HTERT RPE-1 (cell line): Measurements from ENCODE around the gene TRAPPC11.
"Not testable (repeated sequence)": the region's sequence is repeated elsewhere in the genome, so short reads cannot be mapped to it uniquely, and the experiment has no call there.

Source experiments
- in situ Hi-C: fragments of 300-500 bp; cut with MboI; formaldehyde crosslinking; loops from 4 replicates; pipeline ENCODE4 v1.14.3; 2020; ENCODE audit warnings: low sequenced_read_pairs

Gene TRAPPC11

DNA sequence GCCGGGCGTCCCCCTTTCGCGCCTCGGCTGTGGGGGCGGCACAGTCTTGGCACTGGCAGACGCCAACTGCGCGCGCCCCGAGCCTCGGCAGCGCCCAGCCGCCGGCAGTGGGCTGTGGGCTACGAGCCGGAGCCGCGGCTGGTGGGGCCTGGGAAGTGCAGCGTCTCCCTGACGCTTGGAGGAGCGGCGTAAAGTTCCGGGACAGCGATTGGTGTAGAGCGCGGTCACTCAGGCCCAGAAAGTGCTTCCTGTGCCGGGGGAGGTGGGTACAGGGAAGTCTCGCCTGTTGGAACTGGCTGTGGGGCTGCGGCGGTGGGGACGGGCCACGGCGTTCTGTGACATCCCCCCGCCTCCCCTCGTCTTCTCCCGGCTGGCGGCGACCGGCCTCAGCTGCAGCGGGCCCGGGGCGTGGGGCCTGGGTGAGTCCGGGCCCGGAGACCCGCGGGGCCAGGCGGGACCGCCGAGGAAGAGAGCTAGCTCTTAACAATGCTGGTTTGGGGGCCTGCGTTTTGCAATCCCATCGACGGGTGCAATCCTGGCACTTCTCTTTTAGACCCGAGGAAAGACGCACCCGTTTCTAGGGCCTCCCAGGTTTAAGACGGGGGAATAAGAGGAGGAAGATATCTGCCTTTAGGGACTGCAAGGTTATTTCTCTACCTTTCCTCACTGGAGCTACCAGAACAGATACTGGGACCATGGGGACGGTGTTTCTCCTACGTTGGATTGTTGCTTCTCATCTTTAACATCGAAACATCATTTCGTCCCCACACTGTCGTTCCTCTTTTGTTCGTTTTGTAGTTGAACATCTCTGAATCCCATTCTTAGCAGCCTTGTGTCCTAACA lies at the start of gene TRAPPC11, which contains the start of gene RWDD4:
TSS of gene TRAPPC11 (plus strand) at position 265 of the 843 bp plus-strand sequence. CDS start 4,575 bp downstream, outside the sequence.
TSS of gene RWDD4 (minus strand) at position 157 of the 843 bp plus-strand sequence. CDS start 233 bp downstream, outside the sequence.
- in situ Hi-C loops, result no loop called here

DNA sequence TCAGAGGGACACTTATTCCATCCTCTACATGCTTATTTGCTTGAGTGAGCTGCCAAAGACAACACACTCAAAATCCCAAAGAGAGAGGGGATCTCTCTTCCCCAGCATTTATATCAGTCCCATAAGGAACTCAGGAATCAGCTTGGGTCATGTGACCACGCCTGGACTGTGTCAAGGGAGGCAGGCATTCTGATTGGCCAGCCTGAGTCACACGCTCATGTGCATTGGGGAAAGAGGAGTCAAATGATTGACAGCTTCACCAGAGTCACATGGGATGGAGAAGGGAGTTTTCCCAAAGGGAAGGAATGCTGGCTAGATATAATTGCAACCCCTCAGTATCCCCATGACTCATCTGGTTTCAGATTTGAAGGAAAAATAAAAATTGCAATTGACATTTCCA lies 49.1 kb upstream of the TRAPPC11 start:
- in situ Hi-C loops, result no loop called here

DNA sequence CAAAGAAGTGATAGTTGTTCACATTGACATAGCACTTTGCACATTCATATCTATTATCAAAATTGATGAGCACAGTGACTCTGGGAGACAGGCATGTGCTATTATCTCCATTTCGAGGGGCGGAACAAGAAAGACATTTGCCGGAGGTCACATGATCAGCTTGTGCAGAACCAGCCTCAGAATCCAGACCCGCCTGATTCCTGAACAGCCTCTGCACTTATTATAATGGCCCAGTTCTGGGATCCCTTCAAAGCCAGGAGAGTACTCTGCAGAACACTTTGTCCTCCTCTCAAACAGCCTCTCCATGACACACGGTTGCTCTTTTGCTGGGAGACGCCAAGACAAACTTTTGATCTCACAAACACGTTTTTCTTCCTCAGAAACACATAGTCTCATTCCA lies 48.5 kb upstream of the TRAPPC11 start:
- in situ Hi-C loops, result no loop called here

DNA sequence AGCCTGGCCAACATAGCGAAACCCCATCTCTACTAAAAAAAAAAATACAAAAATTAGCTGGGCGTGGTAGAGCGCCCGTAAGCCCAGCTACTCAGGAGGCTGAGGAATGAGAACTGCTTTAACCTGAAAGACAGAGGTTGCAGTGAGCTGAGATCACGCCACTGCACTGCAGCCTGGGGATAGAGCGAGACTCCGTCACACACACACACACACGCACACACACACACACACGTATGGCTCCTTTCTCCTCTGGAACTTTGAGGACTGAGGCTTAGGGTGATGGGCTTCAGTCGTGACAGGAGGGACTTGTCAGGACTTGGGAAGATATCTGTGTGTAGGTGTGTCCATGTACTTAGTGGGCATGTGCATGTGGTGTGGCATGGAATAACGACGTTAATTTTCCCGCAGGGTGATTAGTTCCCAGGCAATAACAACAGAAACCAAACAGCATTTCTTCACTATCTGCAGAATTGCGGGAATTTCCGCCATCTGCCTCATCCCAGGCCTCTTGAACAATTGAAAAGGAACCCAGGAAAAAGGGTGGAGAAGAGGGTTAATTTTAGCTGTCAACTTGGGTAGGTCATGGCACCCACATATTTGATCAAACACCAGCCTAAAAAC lies 47.8 kb upstream of the TRAPPC11 start:
- in situ Hi-C loops, result no loop called here

DNA sequence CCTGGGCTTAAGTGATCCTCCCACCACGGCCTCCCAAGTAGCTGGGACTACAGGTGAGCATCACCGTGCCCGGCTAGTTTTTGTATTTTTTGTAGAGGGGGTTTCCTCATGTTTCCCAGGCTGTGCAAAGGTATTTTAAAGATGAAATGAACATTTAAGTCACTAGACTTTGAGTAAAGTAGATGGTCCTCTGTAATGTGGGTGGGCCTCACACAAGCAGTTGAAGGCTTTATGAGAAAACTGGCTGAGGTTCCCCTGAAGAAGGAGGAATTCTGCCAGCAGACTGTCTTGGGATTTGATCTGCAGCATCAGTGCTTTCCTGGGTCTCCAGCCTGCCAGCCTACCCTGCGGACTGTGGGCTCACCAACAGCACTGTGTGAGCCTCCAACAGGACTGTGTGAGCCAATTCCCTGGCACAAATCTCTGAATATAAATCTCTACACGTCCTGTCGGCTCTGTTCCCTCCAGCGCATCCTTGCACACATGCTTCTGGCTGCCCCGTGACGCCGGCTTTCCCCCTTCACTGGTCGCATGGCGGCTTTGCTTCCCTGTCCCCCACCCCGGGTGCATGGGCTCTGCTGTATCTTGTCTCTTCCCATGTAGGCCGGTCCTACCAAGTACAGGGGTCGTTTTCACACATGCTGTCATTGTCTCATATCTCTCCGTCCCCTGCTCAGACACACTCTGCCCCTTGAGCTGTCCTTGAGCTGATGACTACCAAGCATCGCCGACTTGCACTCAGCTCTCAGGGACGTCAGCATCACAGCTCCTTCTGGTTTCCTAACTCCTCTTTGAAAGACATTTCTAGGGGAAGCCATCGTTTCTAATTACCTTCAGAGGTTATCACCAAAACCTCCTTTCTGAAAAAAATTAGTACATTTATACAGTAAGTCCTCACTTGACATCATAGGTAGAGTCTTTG lies 46.5 kb upstream of the TRAPPC11 start:
- in situ Hi-C loops, result no loop called here

DNA sequence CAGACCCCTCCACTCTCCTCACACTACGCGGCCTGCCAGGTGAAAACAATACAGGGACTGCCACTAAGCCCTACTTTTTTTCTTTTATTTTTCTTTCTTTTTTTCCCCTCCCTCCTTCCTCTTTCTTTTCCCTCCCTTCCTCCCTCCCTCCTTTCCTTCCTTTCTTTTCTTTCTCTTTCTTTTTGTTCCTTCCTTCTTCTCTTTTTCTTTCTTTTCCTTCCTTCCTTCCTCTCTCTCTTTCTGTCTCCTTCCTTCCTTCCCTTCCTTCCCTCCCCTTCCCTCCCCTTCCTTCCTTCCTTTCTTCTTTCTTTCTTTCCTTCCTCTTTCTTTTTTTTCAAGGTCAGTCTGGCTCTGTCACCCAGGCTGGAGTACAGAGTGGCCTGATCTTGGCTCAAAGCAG lies 42.0 kb upstream of the TRAPPC11 start:
- in situ Hi-C loops, result no loop called here

DNA sequence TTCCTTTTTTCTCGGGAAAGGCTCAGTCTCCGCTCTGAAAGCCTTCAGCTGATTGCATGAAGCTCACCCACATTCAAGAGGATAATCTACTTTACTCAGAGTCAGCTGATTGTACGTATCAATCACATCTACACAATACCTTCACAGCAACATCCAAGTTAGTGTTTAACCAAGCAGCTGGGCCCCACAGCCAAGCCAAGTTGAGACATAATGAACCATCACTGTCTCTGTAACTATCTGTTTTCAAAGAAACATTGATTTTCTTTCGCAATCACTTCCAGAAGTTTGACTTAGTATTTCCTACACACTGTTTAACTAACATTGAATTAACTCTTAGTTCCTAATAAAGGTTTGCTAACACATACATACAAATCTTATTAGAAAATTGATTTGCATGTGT lies 40.4 kb upstream of the TRAPPC11 start:
- in situ Hi-C loops, result no loop called here

DNA sequence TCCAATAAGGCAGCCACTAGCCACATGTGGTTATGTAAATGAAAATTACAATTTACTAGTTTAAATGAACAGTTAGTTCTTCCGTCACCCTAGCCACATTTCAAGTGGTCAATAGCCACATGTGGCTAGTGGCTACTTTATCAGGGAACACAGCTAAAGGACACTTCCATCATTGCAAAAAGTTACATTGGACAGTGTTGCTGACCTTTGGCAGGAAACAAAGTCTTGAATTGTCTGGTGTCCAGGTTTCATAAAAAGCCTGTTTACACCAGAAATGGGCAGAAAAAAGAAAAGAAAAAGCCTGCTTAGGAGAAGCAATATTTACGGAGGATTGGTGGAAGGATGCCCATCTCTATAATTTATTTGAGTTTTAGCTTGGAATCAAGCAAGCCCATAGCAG lies 38.7 kb upstream of the TRAPPC11 start:
- in situ Hi-C loops, result no loop called here

DNA sequence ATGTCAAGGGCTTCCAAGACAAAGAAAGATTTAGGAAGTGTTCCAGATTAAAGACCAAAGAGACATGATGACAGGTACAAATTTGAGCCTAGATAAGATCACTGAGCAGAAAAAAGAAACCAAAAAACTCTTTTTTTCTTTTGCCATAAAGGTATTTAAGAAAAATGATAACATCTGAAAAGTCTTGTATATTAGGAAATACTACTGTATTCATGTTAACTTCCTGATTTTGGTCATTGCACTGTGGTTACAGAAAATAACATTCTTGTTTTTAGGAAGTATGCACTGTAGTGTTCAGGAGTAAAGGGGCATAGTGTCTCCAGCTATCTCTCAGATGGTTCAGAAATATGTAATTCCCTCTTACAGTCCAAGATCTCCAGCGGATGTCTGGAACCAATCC lies 37.2 kb upstream of the TRAPPC11 start:
- in situ Hi-C loops, result no loop called here

DNA sequence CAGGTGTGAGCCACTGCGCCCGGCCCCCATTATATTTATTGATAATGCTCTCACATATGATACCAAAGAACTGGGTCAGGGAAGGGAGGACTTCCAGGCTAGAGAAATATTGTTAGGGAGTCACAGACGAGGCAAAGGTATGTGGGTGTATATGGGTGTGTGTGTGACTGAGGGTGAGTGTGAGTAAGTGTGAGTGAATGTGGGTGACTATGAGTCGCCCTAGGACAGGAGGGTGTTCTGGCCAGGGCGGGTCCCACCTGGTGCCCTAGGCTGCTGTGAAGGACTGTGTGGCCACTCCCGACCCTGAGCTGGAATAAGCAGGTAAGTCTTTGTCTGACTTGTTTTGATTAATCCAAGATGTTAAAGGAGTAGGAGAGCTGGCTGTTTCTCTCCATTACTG lies 34.5 kb upstream of the TRAPPC11 start:
- in situ Hi-C loops, result no loop called here

DNA sequence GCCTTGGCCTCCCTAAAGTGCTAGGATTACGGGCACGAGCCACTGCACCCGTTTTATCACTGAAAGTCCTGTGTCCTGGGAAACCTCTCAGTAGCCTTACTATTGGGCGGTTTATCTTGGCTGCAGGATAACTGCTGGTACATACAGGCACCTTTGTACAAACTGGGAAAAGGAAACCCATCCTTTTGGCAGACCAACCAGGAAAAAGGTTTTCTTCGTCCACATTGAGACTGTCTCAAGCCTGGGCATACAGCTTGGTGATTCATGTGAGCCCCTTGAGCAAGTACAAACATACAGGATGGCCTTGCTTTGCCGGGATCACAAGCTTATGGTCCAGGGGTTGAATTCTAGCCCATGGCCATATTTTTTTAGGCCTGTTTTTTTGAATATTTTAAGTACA lies 32.9 kb upstream of the TRAPPC11 start:
- in situ Hi-C loops, result no loop called here

DNA sequence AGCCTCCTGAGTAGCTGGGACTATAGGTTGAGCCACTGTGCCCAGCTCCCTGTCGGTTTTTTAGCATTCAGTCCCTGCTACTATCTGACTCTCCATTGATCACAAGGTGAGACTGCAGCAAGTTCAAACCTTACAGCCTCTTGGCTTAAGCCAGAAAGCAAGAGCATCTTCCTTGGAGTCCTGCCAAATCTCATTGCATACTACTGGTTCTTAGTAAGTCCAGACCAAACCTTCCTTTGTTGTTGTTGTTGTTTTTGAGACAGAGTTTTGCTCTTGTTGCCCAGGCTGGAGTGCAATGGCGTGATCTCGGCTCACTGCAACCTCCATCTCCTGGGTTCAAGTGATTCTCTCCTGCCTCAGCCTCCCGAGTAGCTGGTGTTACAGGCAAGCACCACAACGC lies 31.8 kb upstream of the TRAPPC11 start:
- in situ Hi-C loops, result not testable (repeated sequence)

DNA sequence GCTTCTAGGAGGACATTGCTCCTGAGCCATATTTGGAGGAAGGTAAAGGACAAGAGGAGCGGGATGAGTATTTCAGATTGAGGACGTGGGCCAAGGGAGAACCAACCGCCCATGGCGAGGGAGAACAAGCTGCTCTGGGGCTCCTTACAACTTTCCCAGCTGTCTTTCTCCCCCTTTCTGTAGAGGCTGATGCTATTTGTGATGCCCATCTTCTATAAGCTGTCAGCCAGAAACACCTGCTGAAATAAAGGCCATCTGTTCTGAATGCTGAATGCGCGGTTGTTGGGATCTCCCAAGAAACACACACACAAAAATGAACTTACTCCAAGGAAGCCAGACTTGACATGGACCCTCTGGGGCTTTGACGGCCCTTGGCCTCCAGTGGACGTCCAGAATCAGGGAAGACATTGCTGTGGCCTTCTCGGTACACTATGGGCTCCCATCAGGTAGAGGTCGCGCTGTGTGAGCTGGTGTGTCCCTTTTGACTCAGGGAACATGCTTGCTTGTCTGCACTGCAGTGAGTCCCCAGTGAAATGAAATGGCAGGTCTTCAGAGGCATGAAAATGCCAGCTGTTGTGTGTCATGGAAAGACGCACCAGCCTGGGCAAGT lies 31.0 kb upstream of the TRAPPC11 start:
- in situ Hi-C loops, result no loop called here

DNA sequence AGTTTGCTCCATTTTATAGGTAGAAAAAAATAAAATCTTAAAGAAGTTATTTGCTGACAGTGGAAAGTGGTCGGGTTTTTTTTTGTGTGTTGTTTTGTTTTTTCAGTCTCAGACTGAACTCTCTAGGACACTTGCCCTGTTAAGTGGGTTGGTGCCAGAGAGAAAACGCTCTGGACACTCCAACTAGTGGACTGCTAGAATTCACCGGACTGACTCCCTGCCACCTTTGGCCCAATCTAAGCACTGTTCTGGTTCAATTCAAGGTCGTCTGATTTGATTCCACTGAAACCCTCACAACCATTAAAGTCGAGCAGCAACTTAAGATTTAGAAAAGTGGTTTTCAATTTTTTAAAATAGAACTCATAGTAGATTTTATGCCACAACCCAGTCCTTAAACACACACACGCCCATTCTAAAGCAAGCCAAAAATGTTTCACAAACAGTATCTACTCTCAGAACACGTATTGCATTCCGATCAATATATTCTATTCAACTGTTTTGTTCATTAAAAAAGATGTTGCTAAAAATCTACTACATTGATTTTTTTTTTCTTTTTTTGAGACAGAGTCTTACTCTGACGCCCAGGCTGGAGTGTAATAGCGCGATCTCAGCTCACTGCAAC lies 27.4 kb upstream of the TRAPPC11 start:
- in situ Hi-C loops, result no loop called here

DNA sequence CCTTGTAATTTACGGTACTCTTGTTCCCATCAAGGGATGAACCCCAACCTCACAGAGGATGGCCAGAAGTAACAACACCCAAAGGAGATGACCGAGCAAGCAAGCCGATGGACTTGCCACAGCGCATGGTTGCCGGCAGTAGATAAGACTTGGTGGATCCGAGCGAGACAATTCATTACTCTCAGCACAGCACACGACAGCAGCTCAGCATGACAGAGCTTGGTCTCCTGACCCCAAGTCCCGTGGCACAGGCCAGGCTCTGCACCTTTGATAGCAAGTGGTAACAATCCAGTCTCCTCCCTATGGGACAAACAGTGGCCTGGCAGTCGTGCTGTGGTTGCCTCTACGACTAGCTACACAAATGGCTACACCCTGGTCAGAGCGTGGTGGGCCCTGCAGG lies 26.4 kb upstream of the TRAPPC11 start:
- in situ Hi-C loops, result no loop called here

DNA sequence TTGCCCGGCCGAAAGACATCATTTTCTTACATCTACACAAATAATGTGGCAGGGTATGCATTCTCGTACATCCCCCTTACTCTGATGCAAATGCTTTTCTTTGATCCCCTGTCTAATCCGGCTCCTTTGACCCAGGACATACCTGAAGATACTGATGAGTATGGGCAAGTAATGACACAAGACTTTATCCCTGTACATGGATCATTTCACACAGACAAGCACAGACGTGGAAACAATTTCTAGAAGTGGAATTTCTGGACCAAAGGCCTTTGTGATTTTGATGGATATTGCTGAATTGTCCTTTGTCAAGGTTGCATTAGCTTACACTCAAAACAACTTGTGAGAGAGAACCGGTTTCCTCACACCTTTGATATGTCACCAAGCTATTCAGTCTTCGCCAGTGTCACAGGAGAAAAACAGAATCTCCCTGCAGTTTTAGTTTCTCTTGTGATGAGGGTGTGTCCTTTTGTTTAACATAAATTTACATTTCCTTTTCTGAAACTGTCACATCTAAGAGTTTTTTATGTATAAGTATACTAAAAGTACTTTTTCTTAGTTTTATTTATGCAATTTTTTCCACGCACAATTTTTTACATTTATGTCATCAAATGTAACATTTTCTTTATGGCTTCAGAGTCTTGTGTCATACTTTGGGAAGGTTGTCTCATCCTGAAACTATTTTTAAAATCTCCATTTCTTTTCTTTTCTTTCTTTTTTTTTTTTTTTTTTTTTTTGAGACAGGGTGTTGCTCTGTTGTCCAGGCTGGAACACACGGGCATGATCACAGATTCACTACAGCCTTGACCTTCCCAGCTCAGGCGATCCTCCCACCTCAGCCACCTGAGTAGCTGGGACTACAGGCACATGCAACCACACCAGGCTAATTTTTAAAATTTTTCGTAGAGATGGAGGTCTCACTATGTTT lies 25.4 kb upstream of the TRAPPC11 start:
- in situ Hi-C loops, result no loop called here

DNA sequence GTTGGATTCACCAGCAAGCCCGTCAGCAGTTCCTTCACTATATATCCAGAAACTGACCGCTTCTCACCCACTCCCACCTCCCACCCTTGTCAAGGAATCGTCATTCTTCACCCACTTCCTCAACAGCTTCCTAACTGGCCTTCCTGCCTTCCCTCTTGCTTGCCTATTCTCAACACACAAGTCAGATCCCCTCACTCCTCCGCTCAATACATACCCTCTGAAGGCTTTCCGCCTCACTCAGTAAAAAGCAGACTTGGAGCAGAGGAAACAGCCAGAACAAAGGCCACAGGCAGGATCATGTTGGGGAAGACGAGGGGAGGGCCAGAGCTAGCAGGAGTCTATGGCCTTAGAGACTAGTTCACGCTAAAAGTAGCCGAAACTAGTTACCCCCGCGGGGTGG lies 23.8 kb upstream of the TRAPPC11 start:
- in situ Hi-C loops, result no loop called here

DNA sequence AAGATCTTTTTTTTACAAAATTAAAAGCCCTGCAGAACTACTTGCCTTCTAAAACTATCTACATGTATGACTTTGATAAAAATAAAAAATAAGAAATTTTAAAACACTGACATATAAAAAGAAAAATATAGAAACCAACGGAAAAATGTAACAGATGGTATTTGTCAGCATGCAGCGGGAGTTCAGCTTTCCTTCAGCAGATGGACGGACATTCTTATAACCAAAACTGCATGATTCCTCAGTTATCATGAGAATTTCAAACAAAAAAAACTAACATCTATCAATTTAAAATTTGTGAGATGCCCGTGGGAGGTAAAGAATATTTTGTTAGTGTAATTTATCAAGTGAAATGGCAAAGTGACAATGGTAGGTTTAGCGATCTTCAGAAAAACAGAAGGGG lies 23.4 kb upstream of the TRAPPC11 start:
- in situ Hi-C loops, result no loop called here

DNA sequence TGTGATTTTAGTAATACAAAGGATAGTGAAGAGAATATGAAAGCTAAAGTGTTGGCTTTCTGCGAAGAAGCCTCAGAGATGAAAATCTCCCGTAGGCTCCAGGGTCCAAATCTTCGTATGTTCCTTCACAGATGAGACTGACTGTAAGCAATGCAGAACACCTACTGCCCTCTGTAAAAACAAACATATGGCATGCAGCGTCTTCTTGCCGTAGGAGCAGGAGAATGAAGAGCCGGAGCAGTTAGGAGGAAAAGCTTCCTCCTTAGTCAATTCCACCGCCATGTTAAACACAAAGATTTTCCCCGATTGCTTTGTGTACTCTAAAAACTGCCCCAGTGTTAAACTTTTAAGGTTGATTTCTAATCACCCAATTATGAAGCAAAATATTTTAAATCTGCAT lies 22.6 kb upstream of the TRAPPC11 start:
- in situ Hi-C loops, result no loop called here
